Stimulated activated CD4-positive, alpha-beta T cell treated with anti-CD3 and anti-CD28 coated beads, Interleukin-1b, Interleukin-23, amount 100 ng/mL, for 48 hours (primary cell): Measurements from ENCODE around the gene TUBB8B.
"Not testable (repeated sequence)": the region's sequence is repeated elsewhere in the genome, so short reads cannot be mapped to it uniquely, and the experiment has no call there.

Experiments used
- DNase-seq: peaks from one replicate; pipeline ENCODE4 v3.0.0-alpha.2; 2020

TUBB8B gene

DNA sequence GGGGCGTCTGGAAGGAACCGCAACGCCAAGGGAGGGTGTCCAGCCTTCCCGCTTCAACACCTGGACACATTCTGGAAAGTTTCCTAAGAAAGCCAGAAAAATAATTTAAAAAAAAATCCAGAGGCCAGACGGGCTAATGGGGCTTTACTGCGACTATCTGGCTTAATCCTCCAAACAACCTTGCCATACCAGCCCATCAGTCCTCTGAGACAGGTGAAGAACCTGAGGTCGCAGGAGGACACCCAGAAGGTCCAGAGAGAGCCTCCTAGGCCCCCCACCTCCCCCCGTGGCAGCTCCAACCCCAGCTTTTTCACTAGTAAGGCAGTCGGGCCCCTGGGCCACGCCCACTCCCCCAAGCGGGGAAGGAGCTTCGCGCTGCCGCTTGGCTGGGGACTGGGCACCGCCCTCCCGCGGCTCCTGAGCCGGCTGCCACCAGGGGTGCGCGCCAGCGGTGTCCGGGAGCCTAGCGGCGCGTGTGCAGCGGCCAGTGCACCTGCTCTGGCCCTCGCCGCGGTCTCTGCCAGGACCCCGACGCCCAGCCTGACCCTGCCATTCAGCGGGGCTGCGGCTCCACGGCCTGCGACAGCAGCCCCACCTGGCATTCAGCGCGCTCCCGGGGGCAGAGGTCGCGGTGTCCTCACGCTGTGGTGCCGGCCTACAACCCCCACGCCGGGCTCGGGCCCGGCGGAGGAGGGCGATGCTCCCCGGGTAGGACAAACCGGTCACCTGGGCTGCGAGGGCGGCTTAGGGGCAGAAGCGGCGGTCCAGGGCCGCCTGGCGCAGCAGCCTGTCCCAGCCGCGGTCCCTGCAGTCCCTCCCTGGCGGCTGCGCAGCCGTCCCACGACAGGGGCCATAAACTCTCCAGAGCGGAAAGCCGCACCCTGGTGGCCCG lies 37.8 kb downstream of the TUBB8B start:
- not testable (repeated sequence) for DNase-seq

DNA sequence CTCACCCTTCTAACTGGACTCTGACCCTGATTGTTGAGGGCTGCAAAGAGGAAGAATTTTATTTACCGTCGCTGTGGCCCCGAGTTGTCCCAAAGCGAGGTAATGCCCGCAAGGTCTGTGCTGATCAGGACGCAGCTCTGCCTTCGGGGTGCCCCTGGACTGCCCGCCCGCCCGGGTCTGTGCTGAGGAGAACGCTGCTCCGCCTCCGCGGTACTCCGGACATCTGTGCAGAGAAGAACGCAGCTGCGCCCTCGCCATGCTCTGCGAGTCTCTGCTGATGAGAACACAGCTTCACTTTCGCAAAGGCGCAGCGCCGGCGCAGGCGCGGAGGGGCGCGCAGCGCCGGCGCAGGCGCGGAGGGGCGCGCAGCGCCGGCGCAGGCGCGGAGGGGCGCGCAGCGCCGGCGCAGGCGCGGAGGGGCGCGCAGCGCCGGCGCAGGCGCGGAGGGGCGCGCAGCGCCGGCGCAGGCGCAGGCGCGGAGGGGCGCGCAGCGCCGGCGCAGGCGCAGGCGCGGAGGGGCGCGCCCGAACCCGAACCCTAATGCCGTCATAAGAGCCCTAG lies 38.7 kb downstream of the TUBB8B start:
- not testable (repeated sequence) for DNase-seq

DNA sequence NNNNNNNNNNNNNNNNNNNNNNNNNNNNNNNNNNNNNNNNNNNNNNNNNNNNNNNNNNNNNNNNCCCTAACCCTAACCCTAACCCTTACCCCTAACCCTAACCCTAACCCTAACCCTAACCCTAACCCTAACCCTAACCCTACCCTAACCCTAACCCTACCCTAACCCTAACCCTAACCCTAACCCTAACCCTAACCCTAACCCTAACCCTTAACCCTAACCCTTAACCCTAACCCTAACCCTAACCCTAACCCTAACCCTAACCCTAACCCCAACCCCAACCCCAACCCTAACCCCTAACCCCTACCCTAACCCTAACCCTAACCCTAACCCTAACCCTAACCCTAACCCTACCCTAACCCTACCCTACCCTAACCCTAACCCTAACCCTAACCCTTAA lies 39.5 kb downstream of the TUBB8B start:
- not testable (repeated sequence) for DNase-seq
